GM12878 (cell line): ENCODE data around the gene MAGT1.

Source experiments
- HDAC6 ChIP-seq: fragments of 200-600 bp; sonication (generic); IDR thresholded peaks from one replicate; pipeline ENCODE4 v1.8.0; 2017; ENCODE audit warnings: antibody characterized with exemption; ENCODE audit not compliant: unreplicated experiment
- JUNB ChIP-seq: IDR thresholded peaks from 2 replicates; pipeline ENCODE4 v1.6.1; 2016; ENCODE audit warnings: antibody characterized with exemption, mild to moderate bottlenecking
- JUND ChIP-seq: IDR thresholded peaks from 2 replicates; pipeline ENCODE4 v1.6.1; 2012; ENCODE audit warnings: low read depth, mild to moderate bottlenecking, low read length, improper control_type of control experiment, moderate library complexity
- PAX5 ChIP-seq: IDR thresholded peaks from 2 replicates; pipeline ENCODE4 v1.6.1; 2011; ENCODE audit warnings: low read depth, low read length, borderline replicate concordance
- POLR2AphosphoS5 ChIP-seq: IDR thresholded peaks from 2 replicates; pipeline ENCODE4 v1.6.1; 2011; ENCODE audit warnings: mild to moderate bottlenecking, low read length, inconsistent platforms
- RFX5 ChIP-seq: IDR thresholded peaks from 2 replicates; pipeline ENCODE4 v1.6.1; 2011; ENCODE audit warnings: low read depth, low read length, improper control_type of control experiment
- SIX5 ChIP-seq: IDR thresholded peaks from 2 replicates; pipeline ENCODE4 v1.6.1; 2011; ENCODE audit warnings: mild to moderate bottlenecking, low read depth, low read length, moderate library complexity; ENCODE audit not compliant: severe bottlenecking
- ZZZ3 ChIP-seq: IDR thresholded peaks from 2 replicates; pipeline ENCODE4 v1.6.1; 2011; ENCODE audit warnings: low read depth; ENCODE audit not compliant: control insufficient read depth, insufficient read length
- TF ChIP-seq, protein P1 (sequence below), 3 experiments: IDR thresholded peaks in 2 of 3; conservative IDR thresholded peaks in 1 of 3; 2 replicates each; pipeline ENCODE4 v1.5.1; 2011; ENCODE audit warnings: low read depth in 3 of 3, low read length in 3 of 3, mild to moderate bottlenecking in 3 of 3, control low read depth in 2 of 3, moderate library complexity in 2 of 3, inconsistent platforms in 1 of 3, mixed read lengths in 1 of 3; ENCODE audit not compliant: control insufficient read depth in 2 of 3, insufficient read depth in 1 of 3; ENCODE audit errors: extremely low read depth in 1 of 3
- TF ChIP-seq, protein P2 (sequence below): IDR thresholded peaks from 2 replicates; pipeline ENCODE4 v1.6.1; 2012; ENCODE audit warnings: low read depth, low read length, improper control_type of control experiment
- TF ChIP-seq, protein P3 (sequence below): IDR thresholded peaks from 2 replicates; pipeline ENCODE4 v1.6.1; 2011; ENCODE audit warnings: mild to moderate bottlenecking, low read depth, low read length, moderate library complexity; ENCODE audit not compliant: insufficient replicate concordance
- TF ChIP-seq, protein P4 (sequence below): IDR thresholded peaks from 2 replicates; pipeline ENCODE4 v1.6.1; 2011; ENCODE audit warnings: low read depth, mild to moderate bottlenecking, low read length, moderate library complexity, borderline replicate concordance; ENCODE audit errors: extremely low read depth

DNA sequence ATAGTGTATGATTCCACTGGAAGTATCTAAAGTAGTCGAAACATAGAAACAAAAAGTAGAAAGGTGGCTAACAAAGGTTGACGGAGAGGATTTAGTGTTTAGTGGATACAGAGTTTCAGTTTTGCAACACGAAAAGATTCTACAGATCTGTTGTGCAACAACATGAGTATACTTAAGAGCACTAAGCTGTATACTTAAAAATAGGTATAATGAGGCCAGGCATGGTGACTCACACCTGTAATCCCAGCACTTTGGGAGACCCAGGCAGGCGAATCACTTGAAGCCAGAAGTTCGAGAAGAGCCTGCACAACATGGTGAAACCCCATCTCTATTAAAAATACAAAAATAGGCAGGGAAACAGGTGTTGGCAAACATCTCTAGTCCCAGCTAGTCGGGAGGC lies 101.3 kb downstream of the MAGT1 start:
- TF ChIP-seq, protein P1, sequence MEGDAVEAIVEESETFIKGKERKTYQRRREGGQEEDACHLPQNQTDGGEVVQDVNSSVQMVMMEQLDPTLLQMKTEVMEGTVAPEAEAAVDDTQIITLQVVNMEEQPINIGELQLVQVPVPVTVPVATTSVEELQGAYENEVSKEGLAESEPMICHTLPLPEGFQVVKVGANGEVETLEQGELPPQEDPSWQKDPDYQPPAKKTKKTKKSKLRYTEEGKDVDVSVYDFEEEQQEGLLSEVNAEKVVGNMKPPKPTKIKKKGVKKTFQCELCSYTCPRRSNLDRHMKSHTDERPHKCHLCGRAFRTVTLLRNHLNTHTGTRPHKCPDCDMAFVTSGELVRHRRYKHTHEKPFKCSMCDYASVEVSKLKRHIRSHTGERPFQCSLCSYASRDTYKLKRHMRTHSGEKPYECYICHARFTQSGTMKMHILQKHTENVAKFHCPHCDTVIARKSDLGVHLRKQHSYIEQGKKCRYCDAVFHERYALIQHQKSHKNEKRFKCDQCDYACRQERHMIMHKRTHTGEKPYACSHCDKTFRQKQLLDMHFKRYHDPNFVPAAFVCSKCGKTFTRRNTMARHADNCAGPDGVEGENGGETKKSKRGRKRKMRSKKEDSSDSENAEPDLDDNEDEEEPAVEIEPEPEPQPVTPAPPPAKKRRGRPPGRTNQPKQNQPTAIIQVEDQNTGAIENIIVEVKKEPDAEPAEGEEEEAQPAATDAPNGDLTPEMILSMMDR (IDR thresholded peaks at IDR 0.05 in 2 of 3, conservative IDR thresholded peaks at IDR 0.05 in 1 of 3; ENCODE audit: control insufficient read depth in 2 of 3, extremely low read depth in 1 of 3, insufficient read depth in 1 of 3, low read depth in 3 of 3, low read length in 3 of 3), result no peak
- TF ChIP-seq POLR2AphosphoS5 (no peak), JUND (no peak), PAX5 (no peak), HDAC6 (no peak), JUNB (no peak), ZZZ3 (no peak), RFX5 (no peak), SIX5 (no peak)
- TF ChIP-seq, protein P2, sequence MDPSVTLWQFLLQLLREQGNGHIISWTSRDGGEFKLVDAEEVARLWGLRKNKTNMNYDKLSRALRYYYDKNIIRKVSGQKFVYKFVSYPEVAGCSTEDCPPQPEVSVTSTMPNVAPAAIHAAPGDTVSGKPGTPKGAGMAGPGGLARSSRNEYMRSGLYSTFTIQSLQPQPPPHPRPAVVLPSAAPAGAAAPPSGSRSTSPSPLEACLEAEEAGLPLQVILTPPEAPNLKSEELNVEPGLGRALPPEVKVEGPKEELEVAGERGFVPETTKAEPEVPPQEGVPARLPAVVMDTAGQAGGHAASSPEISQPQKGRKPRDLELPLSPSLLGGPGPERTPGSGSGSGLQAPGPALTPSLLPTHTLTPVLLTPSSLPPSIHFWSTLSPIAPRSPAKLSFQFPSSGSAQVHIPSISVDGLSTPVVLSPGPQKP, result no peak
- TF ChIP-seq, protein P3, sequence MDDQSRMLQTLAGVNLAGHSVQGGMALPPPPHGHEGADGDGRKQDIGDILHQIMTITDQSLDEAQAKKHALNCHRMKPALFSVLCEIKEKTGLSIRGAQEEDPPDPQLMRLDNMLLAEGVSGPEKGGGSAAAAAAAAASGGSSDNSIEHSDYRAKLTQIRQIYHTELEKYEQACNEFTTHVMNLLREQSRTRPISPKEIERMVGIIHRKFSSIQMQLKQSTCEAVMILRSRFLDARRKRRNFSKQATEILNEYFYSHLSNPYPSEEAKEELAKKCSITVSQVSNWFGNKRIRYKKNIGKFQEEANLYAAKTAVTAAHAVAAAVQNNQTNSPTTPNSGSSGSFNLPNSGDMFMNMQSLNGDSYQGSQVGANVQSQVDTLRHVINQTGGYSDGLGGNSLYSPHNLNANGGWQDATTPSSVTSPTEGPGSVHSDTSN, result no peak
- TF ChIP-seq, protein P4, sequence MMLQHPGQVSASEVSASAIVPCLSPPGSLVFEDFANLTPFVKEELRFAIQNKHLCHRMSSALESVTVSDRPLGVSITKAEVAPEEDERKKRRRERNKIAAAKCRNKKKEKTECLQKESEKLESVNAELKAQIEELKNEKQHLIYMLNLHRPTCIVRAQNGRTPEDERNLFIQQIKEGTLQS, result no peak
